Neural cell (in vitro differentiated cells): Measurements from ENCODE around the gene MYO18B.

Source experiments
- CTCF ChIP-seq: fragments of 450-650 bp; IDR thresholded peaks from 2 replicates; pipeline ENCODE4 v1.5.1; 2014; ENCODE audit warnings: antibody characterized with exemption, mild to moderate bottlenecking, moderate library complexity; ENCODE audit not compliant: poor library complexity, severe bottlenecking
- EP300 ChIP-seq: fragments of 450-650 bp; conservative IDR thresholded peaks from 2 replicates; pipeline ENCODE4 v1.6.1; 2014; ENCODE audit warnings: antibody characterized with exemption, mild to moderate bottlenecking, moderate library complexity; ENCODE audit not compliant: poor library complexity, severe bottlenecking
- MXI1 ChIP-seq: fragments of 450-650 bp; conservative IDR thresholded peaks from 2 replicates; pipeline ENCODE4 v1.6.1; 2014; ENCODE audit warnings: antibody characterized with exemption, mild to moderate bottlenecking; ENCODE audit not compliant: poor library complexity, severe bottlenecking
- REST ChIP-seq: IDR thresholded peaks from 2 replicates; pipeline ENCODE4 v1.6.1; 2012; ENCODE audit warnings: borderline replicate concordance
- TAF1 ChIP-seq: IDR thresholded peaks from 2 replicates; pipeline ENCODE4 v1.6.1; 2012; ENCODE audit warnings: low read depth

- TF ChIP-seq CTCF (no peak), REST (no peak), EP300 (no peak), MXI1 (no peak), TAF1 (no peak)
Measured at GRCh38 chr22:25992331-25992730, 250.3 kb downstream of the MYO18B start.
